ENCODE results near the gene KCNS3.

GRCh38 chr2:17876590-17876989 is 1.9 kb upstream of the KCNS3 start:
- TF ChIP-seq POLR2A (IDR thresholded peaks at IDR 0.05) (no peak), CTCF (IDR thresholded peaks at IDR 0.05) (no peak), EP300 (IDR thresholded peaks at IDR 0.05; ENCODE audit: low read depth) (no peak)

Data from transverse colon (tissue), 3 donors.